22Rv1 (cell line): ENCODE data around the gene GALNT4.

Experiments
- H3K27ac ChIP-seq: fragments of 450-650 bp; 2 replicates; pipeline ENCODE4 v1.5.1; 2017
- ZFX ChIP-seq: fragments of 450-650 bp; IDR thresholded peaks from 2 replicates; pipeline ENCODE4 v1.6.1; 2017; ENCODE audit warnings: antibody characterized with exemption, borderline replicate concordance
- TF ChIP-seq, protein P1 (sequence below): fragments of 450-650 bp; IDR thresholded peaks from 2 replicates; pipeline ENCODE4 v1.5.1; 2017; ENCODE audit warnings: mild to moderate bottlenecking

Gene GALNT4

DNA sequence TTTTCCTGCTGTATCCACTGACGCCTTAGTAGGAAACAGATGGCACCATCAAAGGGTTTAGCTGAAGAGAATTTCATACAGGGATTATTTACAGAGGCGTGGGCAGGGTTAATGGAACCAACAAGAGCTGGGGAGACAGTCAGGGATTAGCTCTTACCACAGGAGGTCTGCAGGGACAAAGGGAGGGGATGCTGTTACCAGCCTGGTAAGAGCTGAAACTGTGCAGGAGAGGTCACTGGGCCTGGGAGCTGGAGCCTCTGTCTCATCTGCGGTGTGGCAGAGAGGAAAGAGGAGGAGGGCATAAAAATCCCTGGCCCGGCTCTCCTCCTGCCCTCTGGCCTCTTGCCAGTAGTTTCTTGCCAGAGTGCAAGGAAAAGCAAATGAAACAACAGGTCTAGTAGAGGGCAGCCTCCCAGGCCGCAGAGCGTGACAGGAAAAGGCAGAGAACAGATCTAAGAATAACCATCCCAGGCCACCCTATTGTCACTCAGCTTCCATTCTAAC lies 20.1 kb upstream of the GALNT4 start:
- H3K27ac ChIP-seq, result no peak overlapping the region
- TF ChIP-seq, protein P1, sequence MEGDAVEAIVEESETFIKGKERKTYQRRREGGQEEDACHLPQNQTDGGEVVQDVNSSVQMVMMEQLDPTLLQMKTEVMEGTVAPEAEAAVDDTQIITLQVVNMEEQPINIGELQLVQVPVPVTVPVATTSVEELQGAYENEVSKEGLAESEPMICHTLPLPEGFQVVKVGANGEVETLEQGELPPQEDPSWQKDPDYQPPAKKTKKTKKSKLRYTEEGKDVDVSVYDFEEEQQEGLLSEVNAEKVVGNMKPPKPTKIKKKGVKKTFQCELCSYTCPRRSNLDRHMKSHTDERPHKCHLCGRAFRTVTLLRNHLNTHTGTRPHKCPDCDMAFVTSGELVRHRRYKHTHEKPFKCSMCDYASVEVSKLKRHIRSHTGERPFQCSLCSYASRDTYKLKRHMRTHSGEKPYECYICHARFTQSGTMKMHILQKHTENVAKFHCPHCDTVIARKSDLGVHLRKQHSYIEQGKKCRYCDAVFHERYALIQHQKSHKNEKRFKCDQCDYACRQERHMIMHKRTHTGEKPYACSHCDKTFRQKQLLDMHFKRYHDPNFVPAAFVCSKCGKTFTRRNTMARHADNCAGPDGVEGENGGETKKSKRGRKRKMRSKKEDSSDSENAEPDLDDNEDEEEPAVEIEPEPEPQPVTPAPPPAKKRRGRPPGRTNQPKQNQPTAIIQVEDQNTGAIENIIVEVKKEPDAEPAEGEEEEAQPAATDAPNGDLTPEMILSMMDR, result no peak
- no peak for TF ChIP-seq ZFX

DNA sequence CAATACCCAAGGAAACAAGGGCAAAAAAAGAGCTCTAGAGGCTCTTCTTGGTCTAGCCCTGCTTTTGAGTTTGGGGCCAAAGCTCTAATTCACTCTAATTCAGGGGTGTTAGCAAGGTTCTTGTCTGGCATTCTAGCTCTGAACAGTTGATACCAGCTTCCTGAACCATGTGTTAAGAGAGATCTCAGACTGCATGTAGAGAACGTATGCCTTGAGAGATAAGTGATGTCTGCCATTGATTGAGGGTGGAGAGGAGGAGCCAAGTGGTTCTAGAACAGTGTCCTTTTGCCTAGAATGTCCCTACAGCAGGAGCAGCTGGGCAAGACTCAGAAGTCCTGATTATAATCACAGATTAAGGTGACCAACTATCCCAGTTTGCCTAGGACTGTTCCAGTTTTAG lies 19.4 kb upstream of the GALNT4 start:
- no peak overlapping the region for H3K27ac ChIP-seq
- TF ChIP-seq ZFX, result no peak
- TF ChIP-seq, protein P1, result no peak

DNA sequence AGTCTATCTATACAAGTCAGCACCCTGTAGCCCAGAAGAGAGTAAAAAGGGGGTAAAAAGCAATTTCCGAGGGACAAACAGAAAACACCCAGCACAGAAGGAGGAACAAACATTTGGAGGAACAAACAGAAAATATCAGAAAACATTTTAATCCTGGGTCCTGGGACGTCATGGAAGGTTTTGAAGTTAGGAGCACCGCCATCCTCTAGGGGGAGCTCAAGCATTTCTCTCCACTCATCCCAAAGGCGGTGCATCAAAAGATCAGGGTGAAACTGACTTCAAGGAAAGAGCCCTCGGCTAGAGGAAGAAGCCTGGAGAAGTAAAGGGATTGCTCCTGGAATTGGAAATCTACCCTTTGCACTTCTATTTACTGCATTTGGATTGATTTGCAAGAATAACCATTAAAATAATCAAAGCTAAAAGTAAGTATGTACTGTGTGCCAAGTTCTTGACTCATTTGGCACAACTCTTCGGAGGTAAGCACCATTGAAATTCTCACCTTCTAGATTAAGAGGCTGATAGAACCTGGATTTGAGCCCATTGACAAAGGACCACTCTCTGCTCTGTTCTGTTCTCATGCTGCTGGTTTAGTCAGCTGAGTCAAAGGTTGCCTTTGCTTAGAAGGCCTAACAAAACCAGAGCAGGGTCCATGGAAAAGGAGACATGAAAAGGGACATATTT lies 18.5 kb upstream of the GALNT4 start:
- H3K27ac ChIP-seq, result no peak overlapping the region
- TF ChIP-seq, protein P1, result peak; percentile 98
- TF ChIP-seq ZFX, result no peak

GRCh38 chr12:89542236-89542635 lies 17.6 kb upstream of the GALNT4 start:
- TF ChIP-seq ZFX, result no peak
- TF ChIP-seq, protein P1, result no peak

GRCh38 chr12:89540586-89540985 lies 16.0 kb upstream of the GALNT4 start:
- no peak overlapping the region for H3K27ac ChIP-seq
- TF ChIP-seq, protein P1, result no peak
- TF ChIP-seq ZFX, result no peak

More at GRCh38 chr12:89542236-89542635, 17.6 kb upstream of the GALNT4 start:
- H3K27ac ChIP-seq, result no peak overlapping the region

GRCh38 chr12:89539426-89540223 lies 15.0 kb upstream of the GALNT4 start:
- TF ChIP-seq ZFX, result no peak
- TF ChIP-seq, protein P1, result no peak
- H3K27ac ChIP-seq, result no peak overlapping the region

- H3K27ac ChIP-seq, result no peak overlapping the region
- no peak for TF ChIP-seq ZFX
- TF ChIP-seq, protein P1, result no peak
Measured at GRCh38 chr12:89538897-89539296, 14.3 kb upstream of the GALNT4 start.
